Breast epithelium (tissue), 4 donors: ENCODE results near the gene SLC8A2. TPM values are rescaled to one million over a fixed set of nuclear protein-coding genes. Genes with fewer than 3 reads are reported as not detected.

Experiments
- DNase-seq, 2 donors: peaks; one replicate each; pipeline ENCODE4 v3.0.0-alpha.2; 2019; ENCODE audit warnings: low spot score in 2 of 2
- H3K27ac ChIP-seq, 2 donors: fragments of 200-600 bp; sonication (generic) in 1 of 2; one replicate each; pipeline ENCODE4 v1.5.1; 2016 to 2019; ENCODE audit warnings: mild to moderate bottlenecking in 1 of 2
- H3K27me3 ChIP-seq, 2 donors: fragments of 200-600 bp; sonication (generic) in 1 of 2; one replicate each; pipeline versions ENCODE4 v1.5.1 to v1.6.0; 2017 to 2019; ENCODE audit warnings: control low read depth in 1 of 2, mild to moderate bottlenecking in 1 of 2
- H3K36me3 ChIP-seq: fragments of 200-600 bp; one replicate; pipeline ENCODE4 v1.5.1; 2019
- H3K4me1 ChIP-seq, 2 donors: fragments of 200-600 bp; sonication (generic); one replicate each; pipeline ENCODE4 v1.5.1; 2016 to 2019; ENCODE audit warnings: control low read depth in 1 of 2
- H3K4me3 ChIP-seq, 3 donors: fragments of 200-600 bp; sonication (generic); 1 replicate in 2 of 3; 2 replicates in 1 of 3; pipeline ENCODE4 v1.5.1; 2016 to 2019; ENCODE audit warnings: mild to moderate bottlenecking in 3 of 3, moderate library complexity in 2 of 3
- H3K9me3 ChIP-seq, 2 donors: fragments of 200-600 bp; sonication (generic) in 1 of 2; one replicate each; pipeline ENCODE4 v1.5.1; 2016 to 2019; ENCODE audit warnings: control low read depth in 1 of 2
- CTCF ChIP-seq, 3 donors: fragments of 450-650 bp; IDR thresholded peaks; one replicate each; pipeline ENCODE4 v1.5.1; 2016 to 2017; ENCODE audit warnings: antibody characterized with exemption in 3 of 3, mild to moderate bottlenecking in 3 of 3, moderate library complexity in 3 of 3
- POLR2A ChIP-seq: fragments of 450-650 bp; IDR thresholded peaks from one replicate; pipeline ENCODE4 v1.6.1; 2016; ENCODE audit warnings: antibody characterized with exemption, mild to moderate bottlenecking, moderate library complexity
- POLR2AphosphoS5 ChIP-seq, 3 donors: sonication (generic); formaldehyde crosslinking; IDR thresholded peaks; one replicate each; pipeline ENCODE4 v1.6.1; 2017; ENCODE audit warnings: antibody characterized with exemption in 3 of 3
- intact Hi-C: fragments of 100-400 bp; cut with DNase I; formaldehyde crosslinking; loops from one replicate; pipeline ENCODE4 v1.15.1; 2023; ENCODE audit warnings: low total_unique reads
- total RNA-seq, 3 donors: library from RNA; depleted of rRNA; stranded (reverse); fragments of >200 nt; gene quantifications; one replicate each; pipeline ENCODE4 v1.1.0, GENCODE V29; 2016

SLC8A2 gene
- total RNA-seq, 3 donors from 2014 or later = under 0.01 to 0.29 TPM; not detected in 1

- Histone ChIP-seq H3K9me3 (peaks cover 12 to 14% of the 10 kb centered on the region in 2 donors), H3K27ac (no peak overlapping the region), H3K4me3 (no peak overlapping the region), H3K36me3 (no peaks in the 10 kb centered on the region), H3K4me1 (peaks cover 0 to 4% of the 10 kb centered on the region in 2 donors), H3K27me3 (peaks cover 6 to 68% of the 10 kb centered on the region in 2 donors)
- intact Hi-C loops = no loop called here
- no peak for DNase-seq
- TF ChIP-seq POLR2A (no peak), CTCF (IDR thresholded peaks at IDR 0.05) (no peak), POLR2AphosphoS5 (IDR thresholded peaks at IDR 0.05) (no peak)
These were observed 12.2 kb downstream of the SLC8A2 start for GRCh38 chr19:47459477-47459876.

GRCh38 chr19:47458672-47459071 lies 13.0 kb downstream of the SLC8A2 start:
- H3K4me1 ChIP-seq = peaks cover 0 to 4% of the 10 kb centered on the region in 2 donors
- intact Hi-C loops = no loop called here
- no peak overlapping the region for H3K27ac ChIP-seq
- H3K36me3 ChIP-seq = no peaks in the 10 kb centered on the region
- H3K9me3 ChIP-seq = peaks cover 12 to 14% of the 10 kb centered on the region in 2 donors
- no peak overlapping the region for H3K4me3 ChIP-seq
- peaks cover 6 to 68% of the 10 kb centered on the region in 2 donors for H3K27me3 ChIP-seq
- DNase-seq = no peak
- TF ChIP-seq POLR2A (no peak), CTCF (IDR thresholded peaks at IDR 0.05) (no peak), POLR2AphosphoS5 (IDR thresholded peaks at IDR 0.05) (no peak)

- intact Hi-C loops = no loop called here
- TF ChIP-seq CTCF (IDR thresholded peaks at IDR 0.05) = no peak
- TF ChIP-seq POLR2A = no peak
- TF ChIP-seq POLR2AphosphoS5 (IDR thresholded peaks at IDR 0.05) = no peak
- H3K4me1 ChIP-seq = peaks cover 0 to 4% of the 10 kb centered on the region in 2 donors
- no peaks in the 10 kb centered on the region for H3K36me3 ChIP-seq
- DNase-seq = no peak
- H3K27me3 ChIP-seq = peaks cover 6 to 63% of the 10 kb centered on the region in 2 donors
- peaks cover 12 to 14% of the 10 kb centered on the region in 2 donors for H3K9me3 ChIP-seq
- H3K4me3 ChIP-seq = peak overlapping the region in 2 of 3 donors; percentile 14 to 55
- no peak overlapping the region for H3K27ac ChIP-seq
These were observed 14.8 kb downstream of the SLC8A2 start for GRCh38 chr19:47456721-47457474.

- DNase-seq = no peak
- Histone ChIP-seq H3K4me1 (no peaks in the 10 kb centered on the region), H3K9me3 (peaks cover 3% of the 10 kb centered on the region in 2 donors), H3K36me3 (no peaks in the 10 kb centered on the region), H3K4me3 (no peak overlapping the region), H3K27me3 (peaks cover 4 to 31% of the 10 kb centered on the region in 2 donors), H3K27ac (no peak overlapping the region)
- intact Hi-C loops = no loop called here
- TF ChIP-seq POLR2AphosphoS5 (IDR thresholded peaks at IDR 0.05) (no peak), CTCF (IDR thresholded peaks at IDR 0.05) (no peak), POLR2A (no peak)
These were observed 21.2 kb downstream of the SLC8A2 start for GRCh38 chr19:47450478-47450877.

GRCh38 chr19:47448360-47448727 lies 23.3 kb downstream of the SLC8A2 start:
- intact Hi-C loops = no loop called here
- Histone ChIP-seq H3K4me3 (no peak overlapping the region), H3K36me3 (no peaks in the 10 kb centered on the region), H3K9me3 (no peaks in the 10 kb centered on the region), H3K27me3 (peaks cover 8 to 52% of the 10 kb centered on the region in 2 donors), H3K27ac (no peak overlapping the region), H3K4me1 (no peaks in the 10 kb centered on the region)
- no peak for DNase-seq
- no peak for TF ChIP-seq POLR2A
- no peak for TF ChIP-seq CTCF (IDR thresholded peaks at IDR 0.05)
- TF ChIP-seq POLR2AphosphoS5 (IDR thresholded peaks at IDR 0.05) = no peak
